HG03521 (cell line): Measurements from ENCODE around the gene BCAP31.
"Not testable (repeated sequence)": the region's sequence is repeated elsewhere in the genome, so short reads cannot be mapped to it uniquely, and the experiment has no call there.

ENCODE experiments used
- ATAC-seq: cut with Tn5 transposase; IDR thresholded peaks from one replicate; pipeline ENCODE4 v1.9.1; 2021; ENCODE audit warnings: mild to moderate bottlenecking, moderate library complexity; ENCODE audit not compliant: unreplicated experiment

The BCAP31 gene

DNA sequence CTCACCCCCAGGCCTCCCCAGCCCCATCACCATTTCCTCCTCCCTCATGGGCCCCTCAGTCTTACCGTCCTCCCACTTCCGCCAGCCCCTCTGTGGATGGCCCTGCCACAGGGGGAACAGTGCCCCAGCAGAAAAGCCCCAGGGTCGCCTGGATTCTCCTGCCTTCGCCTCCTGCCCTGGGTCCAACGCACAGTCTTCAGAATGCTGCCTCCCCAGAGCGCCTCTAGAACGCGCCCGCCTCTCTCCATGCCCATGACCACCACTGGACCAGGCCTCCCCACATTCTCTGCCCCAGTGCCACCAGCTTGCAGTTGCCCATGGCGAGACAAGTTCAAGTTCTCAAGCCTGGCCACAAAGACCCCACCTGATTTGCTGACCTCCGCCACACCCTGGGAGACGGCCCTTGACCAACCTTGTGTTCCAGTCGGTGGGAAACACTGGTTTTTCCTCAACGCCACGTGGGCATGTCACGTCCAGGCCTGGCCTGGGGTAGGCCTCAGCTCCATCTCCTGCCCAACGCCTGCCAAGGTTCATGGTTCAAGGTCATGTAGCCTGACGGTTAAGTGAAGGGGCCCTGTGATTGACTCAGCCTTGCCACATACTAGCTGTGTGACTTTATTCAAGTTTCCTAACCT lies 39.2 kb upstream of the BCAP31 start:
- no peak for ATAC-seq

DNA sequence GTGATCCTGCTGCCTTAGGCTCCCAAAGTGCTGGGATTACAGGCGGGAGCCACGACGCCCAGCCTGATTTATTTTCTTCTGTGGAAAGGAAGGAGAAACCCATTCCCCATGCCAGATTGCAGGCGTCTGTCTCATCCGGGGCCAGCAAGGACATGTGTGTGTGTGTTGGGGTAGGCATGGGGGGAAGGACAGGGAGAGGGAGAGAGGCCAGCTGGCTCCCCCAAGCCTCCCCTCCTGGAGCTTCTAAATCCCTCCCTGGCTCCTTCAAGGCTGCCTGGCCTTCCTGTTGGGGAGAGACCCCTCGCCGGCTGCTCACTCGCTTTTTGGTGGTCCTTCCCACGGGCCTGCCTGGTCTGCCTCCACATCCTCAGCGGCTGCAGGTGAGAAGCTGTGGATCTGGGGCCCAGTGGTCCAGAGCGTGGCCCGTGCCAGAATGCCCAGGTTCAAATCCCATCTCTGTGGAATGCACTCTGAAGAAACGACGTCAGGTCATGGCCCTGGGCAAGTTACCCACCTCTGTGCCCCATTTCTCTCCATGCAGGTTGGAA lies 38.5 kb upstream of the BCAP31 start:
- no peak for ATAC-seq

DNA sequence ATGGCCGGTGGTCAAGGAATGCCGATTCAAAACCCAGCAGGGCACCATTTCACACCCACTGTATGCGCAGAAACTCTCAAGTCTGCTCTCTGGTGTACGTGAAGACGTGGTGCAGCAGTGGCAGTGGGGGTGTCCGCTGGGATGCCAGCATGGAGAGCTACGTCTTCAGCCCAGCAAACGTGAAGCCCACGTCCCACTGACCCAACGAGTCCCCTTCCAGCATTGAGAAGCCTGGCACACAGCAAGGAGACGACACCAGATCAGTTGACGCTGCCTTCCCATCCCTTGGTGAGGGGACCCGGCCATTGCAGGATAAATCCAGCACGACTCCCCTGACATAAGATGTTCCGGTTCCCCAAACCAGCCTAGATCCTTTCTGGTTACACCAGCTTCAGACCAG lies 37.7 kb upstream of the BCAP31 start:
- no peak for ATAC-seq

DNA sequence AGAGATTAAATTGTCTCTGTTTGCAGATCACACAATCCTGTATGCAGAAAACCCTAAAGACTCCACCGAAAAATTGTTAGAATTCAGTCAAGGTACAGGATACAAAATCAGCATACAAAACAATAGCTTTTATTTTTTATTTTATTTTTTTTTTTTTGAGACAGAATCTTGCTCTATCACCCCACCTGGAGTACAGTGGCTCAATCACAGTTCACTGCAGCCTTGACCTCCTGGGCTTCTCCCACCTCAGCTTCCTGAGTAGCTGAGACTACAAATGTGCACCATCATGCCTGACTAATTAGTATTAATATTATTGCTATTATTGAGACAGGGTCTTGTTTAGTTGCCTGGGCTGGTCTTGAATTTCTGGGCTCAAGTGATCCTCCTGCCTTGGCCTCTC lies 30.9 kb upstream of the BCAP31 start:
- ATAC-seq, result no peak

DNA sequence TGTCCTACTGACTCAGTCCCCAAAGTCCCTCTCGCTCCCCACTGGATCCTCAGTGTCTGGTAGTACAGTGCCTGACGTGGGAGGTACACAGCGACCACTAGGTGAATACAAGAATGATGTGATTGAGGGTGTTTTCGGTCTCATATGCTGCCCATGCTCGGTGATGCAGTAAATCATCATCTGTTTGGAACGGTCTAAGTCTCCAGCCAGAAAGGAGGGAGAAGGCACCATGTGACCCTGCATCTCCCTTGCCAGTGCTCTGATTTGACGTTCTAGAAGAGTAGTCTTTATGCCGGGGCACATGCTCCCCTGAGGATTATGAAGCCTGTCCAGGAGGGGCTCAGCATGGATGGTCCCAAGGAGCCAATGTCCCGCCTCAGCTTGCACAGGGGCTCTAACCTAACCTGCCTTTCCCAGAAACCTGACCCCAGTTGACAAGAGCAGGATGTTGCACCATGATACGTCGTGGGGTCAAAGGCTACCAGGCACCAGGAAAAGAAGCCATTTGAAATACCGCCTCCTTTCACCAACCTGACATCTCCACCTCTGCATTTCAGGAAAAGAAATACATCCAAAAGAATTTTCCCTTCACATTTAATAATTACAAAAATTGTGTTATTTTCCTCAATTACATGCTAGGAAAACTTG lies 26.1 kb upstream of the BCAP31 start:
- ATAC-seq, result no peak

DNA sequence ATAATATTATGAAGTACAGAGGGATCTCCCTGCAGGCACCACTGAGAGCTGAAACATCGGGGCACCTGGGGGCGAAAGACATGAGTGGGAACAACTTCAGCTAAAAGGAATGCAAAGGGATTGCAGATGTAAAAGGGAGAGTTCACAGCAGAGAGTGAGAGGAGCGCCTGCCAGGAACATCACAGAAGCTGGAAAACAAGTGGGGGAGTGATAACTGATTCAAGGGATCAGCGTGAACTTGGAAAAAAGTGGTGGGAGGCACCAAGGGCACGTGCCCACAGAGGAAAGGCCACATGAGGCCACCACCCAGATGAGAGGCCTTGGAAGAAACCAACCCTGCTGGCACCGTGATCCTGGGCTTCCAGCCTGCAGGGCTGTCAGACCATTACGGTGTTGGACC lies 24.8 kb upstream of the BCAP31 start:
- not testable (repeated sequence) for ATAC-seq

DNA sequence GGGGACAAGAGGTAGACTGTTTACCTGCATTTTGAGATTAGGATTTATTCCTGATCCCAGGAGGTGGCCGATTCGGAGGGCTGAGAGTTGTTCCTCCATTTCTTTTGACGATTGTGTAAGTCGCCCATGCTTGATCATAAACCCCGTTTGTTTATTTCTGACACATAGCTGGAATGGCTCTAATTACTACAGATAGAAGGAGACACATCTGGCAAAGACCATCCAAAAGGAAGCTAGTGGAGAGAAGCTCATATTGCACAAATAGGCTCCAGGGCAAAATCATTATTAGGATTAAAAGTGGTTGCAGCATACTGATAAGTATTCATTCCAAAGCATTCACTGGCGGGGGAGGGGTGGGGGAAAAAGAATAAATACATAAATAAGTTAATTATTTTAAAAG lies 22.8 kb upstream of the BCAP31 start:
- not testable (repeated sequence) for ATAC-seq

DNA sequence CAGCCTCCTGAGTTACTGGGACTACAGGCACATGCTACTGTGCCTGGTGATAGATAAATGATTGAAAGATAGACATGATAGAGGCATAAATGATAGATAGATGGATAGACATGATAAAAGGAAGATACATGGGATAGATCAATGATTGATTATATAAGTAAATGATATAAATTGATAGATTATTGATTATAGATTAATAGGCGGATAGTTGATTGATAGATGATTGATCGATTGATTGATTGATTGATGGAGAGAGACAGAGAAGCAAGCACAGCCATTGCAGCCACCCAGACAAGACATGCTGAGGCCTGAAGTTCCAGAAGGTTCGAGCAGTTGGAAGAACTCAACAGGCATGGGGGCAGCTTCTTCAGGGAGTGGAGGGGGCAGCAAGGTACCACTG lies 22.2 kb upstream of the BCAP31 start:
- ATAC-seq, result no peak

DNA sequence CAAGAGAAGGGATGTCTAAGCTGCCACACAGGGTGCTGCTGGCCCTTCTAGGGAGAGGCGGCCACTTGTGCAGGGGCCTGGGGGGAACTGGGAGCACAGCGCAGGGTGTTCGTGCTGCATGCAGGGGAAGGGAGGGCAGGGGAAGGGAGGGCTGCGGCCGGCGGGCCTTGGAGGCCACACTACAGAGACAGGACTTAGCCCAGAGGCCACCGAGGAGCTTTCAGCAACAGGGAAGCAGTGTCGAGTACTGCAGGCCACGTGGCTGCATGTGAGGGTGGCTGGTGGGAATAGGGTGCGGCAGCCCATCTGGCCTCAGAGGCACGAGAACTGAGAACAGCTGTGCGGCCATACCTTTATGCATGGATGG lies 20.9 kb upstream of the BCAP31 start:
- ATAC-seq, result not testable (repeated sequence)

DNA sequence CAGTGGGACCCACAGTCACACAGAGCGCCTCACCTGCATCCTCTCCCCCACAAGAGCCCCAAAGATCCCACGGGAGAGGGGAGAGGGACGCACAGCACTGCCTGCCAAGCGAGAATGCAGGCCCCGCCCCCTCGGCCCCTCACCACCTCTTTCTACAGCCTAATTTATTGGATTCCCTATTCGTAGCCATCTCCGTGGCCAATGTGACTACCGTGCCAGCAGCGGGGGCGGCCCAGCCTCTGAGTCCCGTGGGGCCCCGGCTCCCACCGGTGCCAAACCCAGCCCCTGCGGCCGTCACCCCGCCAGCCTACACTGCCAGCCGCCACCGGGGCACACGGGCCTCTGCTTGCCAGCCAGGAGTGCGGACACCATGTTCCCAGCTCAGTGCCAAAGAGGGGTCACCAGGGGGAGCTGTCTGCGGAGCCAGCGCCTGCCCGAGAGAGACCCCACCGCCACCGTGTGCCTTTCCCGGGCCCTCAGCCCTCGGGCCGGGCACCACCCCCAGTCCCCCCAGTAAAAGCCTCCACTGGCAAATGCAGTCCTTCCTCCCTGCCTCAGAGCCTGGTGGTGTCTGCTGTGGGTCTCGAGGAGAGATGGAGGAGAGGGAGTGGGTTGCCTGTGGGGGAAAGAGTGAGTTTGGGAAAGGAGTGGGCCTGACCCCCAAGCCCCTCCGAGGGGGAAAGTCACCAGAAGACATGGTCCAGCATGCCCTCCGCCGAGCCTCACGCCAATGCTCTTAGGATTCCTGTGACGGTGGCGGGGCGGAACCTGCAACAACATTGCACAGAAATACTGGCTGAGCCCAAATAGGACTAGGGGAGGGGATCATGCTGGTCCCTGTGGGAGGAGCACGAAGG lies 20.3 kb upstream of the BCAP31 start:
- no peak for ATAC-seq

DNA sequence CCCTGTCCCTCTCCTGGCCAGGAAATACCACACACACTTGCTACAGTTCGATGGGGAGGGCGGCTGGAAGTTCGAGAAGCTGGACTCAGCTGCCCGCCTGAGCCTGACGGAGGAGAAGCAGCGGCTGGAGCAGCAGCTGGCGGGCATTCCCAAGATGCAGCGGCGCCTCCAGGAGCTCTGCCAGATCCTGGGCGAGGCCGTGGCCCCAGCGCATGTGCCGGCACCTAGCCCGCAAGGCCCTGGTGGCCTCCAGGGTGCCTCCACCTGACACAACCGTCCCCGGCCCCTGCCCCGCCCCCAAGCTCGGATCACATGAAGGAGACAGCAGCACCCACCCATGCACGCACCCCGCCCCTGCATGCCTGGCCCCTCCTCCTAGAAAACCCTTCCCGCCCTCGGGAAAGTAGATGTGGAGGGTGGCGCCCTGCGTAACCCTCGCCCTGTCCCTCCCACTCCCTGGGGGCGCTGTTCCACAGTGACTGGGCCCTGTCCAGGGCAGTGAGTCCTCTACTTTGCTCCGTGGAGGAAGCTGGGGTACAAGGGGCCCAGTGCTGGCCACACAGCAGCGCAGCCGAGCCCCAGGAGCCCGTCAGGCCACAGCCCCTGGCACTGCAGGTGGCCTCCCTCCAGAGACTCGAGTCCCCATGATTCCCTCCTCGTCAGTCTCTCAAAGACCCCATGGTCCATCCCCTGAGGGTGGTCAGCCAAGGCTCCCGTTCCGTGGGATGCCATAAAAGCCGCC lies 19.5 kb upstream of the BCAP31 start:
- ATAC-seq, result not testable (repeated sequence)

DNA sequence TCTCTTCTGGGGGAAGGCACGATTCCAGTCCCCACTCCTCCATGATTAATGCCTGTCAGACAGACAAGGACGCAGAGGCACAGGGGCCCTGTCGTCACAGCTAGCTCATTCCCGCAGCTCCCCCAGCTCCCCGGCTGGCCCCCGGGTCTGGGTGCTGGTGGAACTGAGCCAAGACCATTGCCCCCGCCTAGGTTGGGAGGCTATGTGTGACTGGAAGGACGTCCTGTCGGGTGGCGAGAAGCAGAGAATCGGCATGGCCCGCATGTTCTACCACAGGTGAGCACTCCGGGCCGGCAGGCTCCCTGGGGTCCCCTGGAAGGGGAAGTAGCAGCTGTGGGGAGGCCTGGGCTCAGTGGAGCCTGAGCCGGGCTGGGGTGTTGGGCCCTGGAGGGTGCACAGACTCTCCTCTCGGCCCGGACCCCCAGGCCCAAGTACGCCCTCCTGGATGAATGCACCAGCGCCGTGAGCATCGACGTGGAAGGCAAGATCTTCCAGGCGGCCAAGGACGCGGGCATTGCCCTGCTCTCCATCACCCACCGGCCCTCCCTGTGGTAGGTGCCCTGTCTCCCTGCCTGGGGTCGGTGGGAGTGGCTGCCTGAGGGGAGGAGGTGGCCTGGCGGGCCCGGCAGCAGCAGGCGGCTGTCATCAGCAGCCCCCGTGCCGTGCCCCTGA lies 18.7 kb upstream of the BCAP31 start:
- not testable (repeated sequence) for ATAC-seq

DNA sequence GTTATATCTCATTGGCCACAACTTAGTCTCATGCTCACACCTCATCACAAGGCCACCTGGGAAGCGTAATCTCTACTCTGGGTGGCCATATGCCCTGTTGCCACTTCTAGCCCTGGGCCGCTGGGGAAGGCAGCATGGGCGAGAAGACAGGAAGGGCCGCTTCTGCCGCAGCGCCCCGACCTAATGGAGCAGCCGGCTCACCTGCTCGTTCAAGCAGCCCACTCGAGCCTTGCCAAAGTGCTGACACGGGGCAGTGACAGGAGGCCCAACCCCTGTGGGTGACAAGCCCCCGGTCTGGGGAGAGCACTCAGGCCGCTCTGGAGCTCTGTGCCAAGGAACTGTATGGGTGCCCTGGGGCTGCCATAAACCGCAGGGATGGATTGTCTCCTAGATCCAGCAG lies 17.9 kb upstream of the BCAP31 start:
- ATAC-seq, result not testable (repeated sequence)

DNA sequence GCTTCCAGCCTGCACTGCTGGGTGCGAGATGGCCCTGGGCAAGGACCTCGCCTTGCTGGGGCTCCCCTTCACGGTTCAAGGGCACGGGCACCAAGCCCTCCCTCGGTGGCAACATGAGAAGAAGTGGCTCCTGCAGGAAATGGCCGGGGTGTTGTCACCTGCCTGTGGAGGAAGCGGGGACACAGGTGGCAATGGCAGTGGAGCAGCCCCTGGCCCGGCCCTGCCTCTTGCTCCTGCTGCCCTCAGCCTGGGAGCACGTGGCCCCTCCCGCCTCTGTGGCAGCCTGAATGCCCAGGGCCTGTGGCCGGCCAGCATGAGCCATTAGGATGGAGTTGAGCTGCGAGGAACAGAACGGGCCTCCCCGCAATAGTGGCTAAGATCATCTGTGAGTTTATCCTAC lies 17.3 kb upstream of the BCAP31 start:
- ATAC-seq, result no peak

DNA sequence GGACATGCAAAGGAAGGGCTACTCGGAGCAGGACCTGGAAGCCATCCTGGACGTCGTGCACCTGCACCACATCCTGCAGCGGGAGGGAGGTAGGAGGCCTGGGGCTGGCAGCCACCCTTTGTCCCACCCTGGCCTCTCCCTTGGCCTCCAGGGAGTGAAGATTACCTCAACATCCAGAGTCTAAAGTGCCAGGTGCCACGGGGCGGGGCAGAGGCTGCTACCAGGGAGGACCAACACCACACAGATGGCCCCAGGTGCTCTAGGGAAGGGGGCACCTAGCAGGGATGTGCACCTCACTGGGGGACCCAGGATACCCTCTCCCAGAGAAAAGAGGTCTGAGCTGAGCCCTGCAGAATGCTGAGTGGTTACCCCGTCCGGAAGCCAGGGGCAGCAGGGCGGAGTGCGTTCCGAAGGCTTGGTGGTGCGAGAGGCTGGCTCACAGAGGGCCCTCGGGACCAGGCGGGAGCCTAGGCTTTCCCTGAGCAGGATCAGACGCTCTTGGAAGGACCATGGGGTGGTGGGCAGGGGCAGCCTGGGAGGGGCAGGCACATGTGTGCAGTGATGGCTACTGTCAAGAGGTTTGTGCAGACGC lies 16.5 kb upstream of the BCAP31 start:
- ATAC-seq, result no peak

DNA sequence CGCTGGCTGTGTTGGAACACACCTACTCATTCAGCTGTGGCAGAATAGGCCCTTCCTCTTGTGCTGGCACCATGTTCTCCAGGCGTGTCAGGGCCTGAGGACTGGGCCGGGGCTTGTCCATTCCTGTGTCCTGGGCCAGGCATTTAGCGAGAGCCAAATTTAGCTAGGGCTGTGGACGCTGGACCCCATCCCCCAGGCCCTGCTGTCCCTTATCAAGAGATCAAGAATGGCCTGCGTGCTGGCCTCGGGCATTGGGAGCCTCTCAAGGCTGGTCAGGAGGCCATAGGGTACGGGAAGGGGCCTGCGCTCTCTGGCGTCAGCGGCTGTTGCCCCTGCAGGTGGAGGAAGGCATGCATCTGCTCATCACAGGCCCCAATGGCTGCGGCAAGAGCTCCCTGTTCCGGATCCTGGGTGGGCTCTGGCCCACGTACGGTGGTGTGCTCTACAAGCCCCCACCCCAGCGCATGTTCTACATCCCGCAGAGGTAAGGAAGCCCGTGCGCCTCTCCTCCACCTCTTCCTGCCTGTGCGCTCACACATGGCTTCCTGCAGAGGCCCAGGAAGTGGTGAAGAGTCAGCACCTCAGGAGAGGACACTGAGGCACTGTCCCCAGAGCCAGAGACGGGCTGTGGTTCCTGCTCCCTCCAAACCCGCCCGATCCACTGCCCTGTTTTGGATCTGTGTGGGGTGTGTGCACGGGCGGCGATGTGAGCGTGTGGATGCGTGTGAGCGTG lies 15.7 kb upstream of the BCAP31 start:
- no peak for ATAC-seq

DNA sequence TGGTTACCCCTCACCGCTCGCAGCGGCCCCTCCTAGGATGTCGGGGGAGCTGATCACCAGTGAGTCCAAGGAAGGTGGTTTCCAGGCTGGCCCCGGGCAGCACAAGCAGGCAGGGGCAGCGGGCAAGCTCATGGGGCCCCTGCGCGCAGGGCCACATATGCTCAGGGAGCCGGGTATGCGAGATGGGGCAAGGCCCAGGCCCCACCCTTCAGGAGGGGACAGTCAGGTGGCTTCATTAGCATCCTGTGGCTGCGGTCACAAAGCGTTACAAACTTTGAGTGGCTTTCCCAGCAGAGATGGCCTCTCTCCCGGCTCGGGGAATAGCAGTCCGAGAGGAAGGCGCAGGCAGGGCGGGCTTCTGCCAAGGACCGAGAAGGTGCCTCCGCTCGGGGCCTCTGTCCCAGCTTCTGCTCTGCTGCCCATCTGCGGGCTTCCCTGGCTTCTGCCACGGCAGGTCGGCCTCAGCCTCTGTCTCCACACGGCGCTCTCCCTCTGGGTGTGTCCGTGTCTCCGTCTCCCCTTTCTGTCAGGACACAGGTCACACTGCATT lies 13.9 kb upstream of the BCAP31 start:
- no peak for ATAC-seq

DNA sequence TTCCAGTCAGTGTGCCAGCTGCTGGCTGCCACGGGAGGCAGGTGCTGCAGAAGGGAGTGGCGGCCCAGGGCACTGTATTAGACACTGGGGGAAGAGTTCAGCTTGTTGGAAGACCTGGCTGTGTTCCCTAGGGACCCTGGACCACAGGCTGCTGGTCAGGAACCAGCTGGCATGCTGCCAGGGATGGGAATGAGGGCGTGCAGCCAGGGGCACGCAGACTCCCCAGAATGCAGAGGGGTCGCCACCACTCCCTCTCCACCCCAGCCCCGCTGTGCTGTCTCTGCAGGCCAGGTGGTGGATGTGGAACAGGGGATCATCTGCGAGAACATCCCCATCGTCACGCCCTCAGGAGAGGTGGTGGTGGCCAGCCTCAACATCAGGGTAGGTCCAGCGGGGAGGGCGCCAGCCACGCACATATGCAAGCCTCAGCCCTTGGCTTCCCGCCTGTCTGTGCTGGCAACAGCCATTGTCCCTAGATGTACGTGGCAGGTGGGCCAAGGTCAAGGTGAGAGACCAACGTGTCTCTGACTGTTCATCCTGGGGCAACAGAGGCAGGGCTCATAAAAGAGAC lies 12.8 kb upstream of the BCAP31 start:
- ATAC-seq, result no peak
